ENCODE data around the gene SMCO1. TPM values are rescaled to one million over a fixed set of nuclear protein-coding genes. Genes with fewer than 3 reads are reported as not detected.

The SMCO1 gene
- total and polyA plus RNA-seq, 2 of the 4 experiments (the other 2 are of a cell fraction), result not detected

- Histone ChIP-seq H3K4me1 (ENCODE audit: control insufficient read depth, insufficient read depth, low read length) (no peaks in the 10 kb centered on the region), H3K79me1 (ENCODE audit: low read depth in 1 of 2, low read length in 2 of 2) (peaks cover 0 to 4% of the 10 kb centered on the region in 2 experiments; a peak in 1 of 4 replicates), H2AK5ac (ENCODE audit: low read depth, low read length) (no peak overlapping the region), H3K4ac (ENCODE audit: low read depth, low read length) (no peak overlapping the region), H4K91ac (ENCODE audit: insufficient read depth, low read depth, low read length) (no peak overlapping the region), H4K20me1 (ENCODE audit: insufficient read depth, low read length) (no peaks in the 10 kb centered on the region), H2AK9ac (replicated peaks; ENCODE audit: low read depth, low read length, poor library complexity) (no peak overlapping the region), H3K36me3 (ENCODE audit: control insufficient read depth, insufficient read depth, low read length) (0 out of 2 replicates have a peak, but pooled peaks cover 4% of the 10 kb centered on the region), H3K4me3 (ENCODE audit: insufficient read depth, low read depth, low read length) (no peak overlapping the region), H3K56ac (ENCODE audit: extremely low read depth, insufficient read depth, low read length) (no peak overlapping the region), H3K9me3 (ENCODE audit: control insufficient read depth, insufficient read depth, low read length) (peaks cover 6% of the 10 kb centered on the region; the same call in 1 of the 2 replicates), H3K18ac (ENCODE audit: low read depth, low read length) (no peak overlapping the region), H2BK5ac (ENCODE audit: low read depth, low read length, poor library complexity, severe bottlenecking) (no peak overlapping the region), H3K9ac (ENCODE audit: low read depth, low read length) (no peak overlapping the region), H3K14ac (replicated peaks; ENCODE audit: low read depth, low read length) (no peak overlapping the region), H3K9me1 (ENCODE audit: insufficient read depth, low read length) (no peaks in the 10 kb centered on the region), H2AFZ (replicated peaks; ENCODE audit: low read length, poor library complexity) (no peak overlapping the region), H2BK20ac (ENCODE audit: low read depth, low read length) (no peak overlapping the region), H2BK15ac (ENCODE audit: low read depth, low read length) (no peak overlapping the region), H2BK120ac (ENCODE audit: low read depth, low read length) (no peak overlapping the region), H3K4me2 (ENCODE audit: low read depth, low read length) (no peak overlapping the region), H4K8ac (ENCODE audit: low read depth in 2 of 2, low read length in 2 of 2) (no peak overlapping the region), H3K27me3 (ENCODE audit: control insufficient read depth, insufficient read depth, low read length) (no peaks in the 10 kb centered on the region), H3K23ac (ENCODE audit: low read depth, low read length) (no peak overlapping the region), H3K27ac (ENCODE audit: insufficient read depth, low read length) (no peak overlapping the region), H4K5ac (ENCODE audit: low read depth, low read length) (no peak overlapping the region)
- intact Hi-C loops (cut with micrococcal nuclease) (no loop called here), dilution Hi-C loops (cut with HindIII; ENCODE audit: low sequenced_read_pairs, unreplicated experiment) (no loop called here), in situ Hi-C loops (cut with MboI; ENCODE audit: low sequenced_read_pairs) (no loop called here)
- BruUV-seq (replicated peaks), result no TSS peak
- CTCF ChIA-PET, result no interaction called here
- ATAC-seq (ENCODE audit: low read depth) (no peak), DNase-seq (no peak)
- POLR2A ChIA-PET (ENCODE audit: unreplicated experiment), result no interaction called here
- TF ChIP-seq NFE2L2 (IDR thresholded peaks at IDR 0.05; ENCODE audit: low read depth, low read length) (no peak), RCOR1 (IDR thresholded peaks at IDR 0.05; ENCODE audit: insufficient replicate concordance, low read length) (no peak), MAZ (IDR thresholded peaks at IDR 0.05; ENCODE audit: borderline replicate concordance, low read depth, low read length) (no peak), BHLHE40 (IDR thresholded peaks at IDR 0.05; ENCODE audit: low read depth, low read length) (no peak), CHD1 (IDR thresholded peaks at IDR 0.05; ENCODE audit: low read depth, low read length) (no peak), ELK1 (IDR thresholded peaks at IDR 0.05; ENCODE audit: borderline replicate concordance, low read depth, low read length) (no peak), CEBPB (IDR thresholded peaks at IDR 0.05; ENCODE audit: low read depth, low read length) (no peak), RAD21 (IDR thresholded peaks at IDR 0.05; ENCODE audit: low read length) (no peak), FOS (IDR thresholded peaks at IDR 0.05; ENCODE audit: low read depth, low read length) (no peak), CTCF (conservative IDR thresholded peaks at IDR 0.05; ENCODE audit: low read depth, low read length) (no peak), SMC3 (IDR thresholded peaks at IDR 0.05; ENCODE audit: low read depth, low read length) (no peak)
- WGBS, 2 experiments (ENCODE audit: extremely low coverage in 2 of 2, insufficient read length in 1 of 2), result no CpG with 5 or more reads among the region's 5 CpGs
These were observed 37.1 kb upstream of the SMCO1 start for GRCh38 chr3:196552253-196552652.
